ENCODE data around the gene RAPGEF1.

The RAPGEF1 gene

GRCh38 chr9:131704988-131705387 lies 34.9 kb downstream of the RAPGEF1 start:
- no peak for DNase-seq

GRCh38 chr9:131704141-131704983 lies 35.5 kb downstream of the RAPGEF1 start:
- no peak for DNase-seq

GRCh38 chr9:131703697-131704096 lies 36.2 kb downstream of the RAPGEF1 start:
- DNase-seq = no peak

- DNase-seq = no peak
These were observed 37.0 kb downstream of the RAPGEF1 start for GRCh38 chr9:131702911-131703310.

GRCh38 chr9:131701789-131702337 lies 38.0 kb downstream of the RAPGEF1 start:
- DNase-seq = no peak

- no peak for DNase-seq
These were observed 38.5 kb downstream of the RAPGEF1 start for GRCh38 chr9:131701436-131701781.

- no peak for DNase-seq
These were observed 39.0 kb downstream of the RAPGEF1 start for GRCh38 chr9:131700765-131701435.

- no peak for DNase-seq
These were observed 39.8 kb downstream of the RAPGEF1 start for GRCh38 chr9:131700076-131700475.

GRCh38 chr9:131698618-131698985 lies 41.3 kb downstream of the RAPGEF1 start:
- DNase-seq = no peak

GRCh38 chr9:131697908-131698617 lies 41.8 kb downstream of the RAPGEF1 start:
- no peak for DNase-seq

GRCh38 chr9:131697097-131697496 lies 42.8 kb downstream of the RAPGEF1 start:
- DNase-seq = no peak

GRCh38 chr9:131695836-131696460 lies 43.9 kb downstream of the RAPGEF1 start:
- no peak for DNase-seq

- no peak for DNase-seq
These were observed 44.5 kb downstream of the RAPGEF1 start for GRCh38 chr9:131695366-131695765.

GRCh38 chr9:131693651-131694597 lies 46.0 kb downstream of the RAPGEF1 start:
- no peak for DNase-seq

- DNase-seq = no peak
These were observed 47.0 kb downstream of the RAPGEF1 start for GRCh38 chr9:131692612-131693562.

GRCh38 chr9:131691969-131692611 lies 47.8 kb downstream of the RAPGEF1 start:
- DNase-seq = no peak

- no peak for DNase-seq
These were observed 48.8 kb downstream of the RAPGEF1 start for GRCh38 chr9:131690941-131691573.

GRCh38 chr9:131690462-131690861 lies 49.4 kb downstream of the RAPGEF1 start:
- no peak for DNase-seq

GRCh38 chr9:131688377-131688776 lies 51.5 kb downstream of the RAPGEF1 start:
- no peak for DNase-seq
